Nephron progenitor cell (in vitro differentiated cells): Measurements from ENCODE around the gene CHD9NB.

Source experiments
- DNase-seq: peaks from one replicate; pipeline ENCODE4 v3.0.0; 2021
- H3K27ac Mint-ChIP-seq: 2 replicates; pipeline ENCODE4 v1.8.0; 2021; ENCODE audit warnings: mild to moderate bottlenecking, moderate library complexity, mixed read lengths
- H3K27me3 Mint-ChIP-seq: 2 replicates; pipeline ENCODE4 v1.8.0; 2021; ENCODE audit warnings: mild to moderate bottlenecking, low read depth, mixed read lengths; ENCODE audit not compliant: poor library complexity
- H3K36me3 Mint-ChIP-seq: 2 replicates; pipeline ENCODE4 v1.8.0; 2021; ENCODE audit warnings: low read depth, mixed read lengths
- H3K4me1 Mint-ChIP-seq: 2 replicates; pipeline ENCODE4 v1.8.0; 2021; ENCODE audit warnings: mixed read lengths
- H3K4me3 Mint-ChIP-seq: 2 replicates; pipeline ENCODE4 v1.8.0; 2021; ENCODE audit warnings: mild to moderate bottlenecking, moderate library complexity, mixed read lengths
- H3K9me3 Mint-ChIP-seq: 2 replicates; pipeline ENCODE4 v1.8.0; 2021; ENCODE audit warnings: mild to moderate bottlenecking, moderate library complexity, mixed read lengths
- CTCF ChIP-seq: fragments of 200-600 bp; sonication (generic); IDR thresholded peaks from 2 replicates; pipeline ENCODE4 v1.5.0; 2021; ENCODE audit warnings: antibody characterized with exemption

CHD9NB gene

GRCh38 chr16:53064081-53064578 is 11.4 kb upstream of the CHD9NB start:
- Mint-ChIP-seq H3K27me3 (no peaks in the 10 kb centered on the region), H3K4me1 (peaks cover 32% of the 10 kb centered on the region), H3K36me3 (peaks cover 13% of the 10 kb centered on the region), H3K4me3 (no peak overlapping the region), H3K9me3 (no peaks in the 10 kb centered on the region), H3K27ac (peak overlapping the region; percentile 55)
- no peak for DNase-seq
- no peak for TF ChIP-seq CTCF

- no peak overlapping the region for H3K4me3 Mint-ChIP-seq
- H3K4me1 Mint-ChIP-seq = peaks cover 49% of the 10 kb centered on the region
- no peak overlapping the region for H3K27ac Mint-ChIP-seq
- no peak for TF ChIP-seq CTCF
- H3K36me3 Mint-ChIP-seq = peaks cover 4% of the 10 kb centered on the region
- no peaks in the 10 kb centered on the region for H3K9me3 Mint-ChIP-seq
- no peak for DNase-seq
- no peaks in the 10 kb centered on the region for H3K27me3 Mint-ChIP-seq
Observed at GRCh38 chr16:53061701-53062159, 9.0 kb upstream of the CHD9NB start.

GRCh38 chr16:53061256-53061655 is 8.6 kb upstream of the CHD9NB start:
- no peak for DNase-seq
- Mint-ChIP-seq H3K9me3 (no peaks in the 10 kb centered on the region), H3K27me3 (no peaks in the 10 kb centered on the region)

GRCh38 chr16:53059672-53060071 is 7.0 kb upstream of the CHD9NB start:
- H3K27me3 Mint-ChIP-seq = no peaks in the 10 kb centered on the region
- H3K9me3 Mint-ChIP-seq = no peaks in the 10 kb centered on the region
- no peak for DNase-seq
- no peak for TF ChIP-seq CTCF
- peaks cover 47% of the 10 kb centered on the region for H3K4me1 Mint-ChIP-seq
- no peaks in the 10 kb centered on the region for H3K36me3 Mint-ChIP-seq
- H3K27ac Mint-ChIP-seq = no peak overlapping the region
- H3K4me3 Mint-ChIP-seq = no peak overlapping the region

More at GRCh38 chr16:53061256-53061655, 8.6 kb upstream of the CHD9NB start:
- Mint-ChIP-seq H3K4me1 (peaks cover 52% of the 10 kb centered on the region), H3K27ac (peak overlapping the region; percentile 9), H3K4me3 (no peak overlapping the region), H3K36me3 (peaks cover 4% of the 10 kb centered on the region)
- TF ChIP-seq CTCF = no peak

GRCh38 chr16:53058882-53059281 is 6.2 kb upstream of the CHD9NB start:
- no peak for TF ChIP-seq CTCF
- peaks cover 41% of the 10 kb centered on the region for H3K4me1 Mint-ChIP-seq
- peaks cover 5% of the 10 kb centered on the region for H3K27me3 Mint-ChIP-seq
- no peaks in the 10 kb centered on the region for H3K9me3 Mint-ChIP-seq
- H3K36me3 Mint-ChIP-seq = no peaks in the 10 kb centered on the region
- no peak for DNase-seq
- no peak overlapping the region for H3K4me3 Mint-ChIP-seq
- H3K27ac Mint-ChIP-seq = peak overlapping the region; percentile 89

- TF ChIP-seq CTCF = no peak
Observed at GRCh38 chr16:53058441-53058840, 5.7 kb upstream of the CHD9NB start.

More at GRCh38 chr16:53058441-53058840, 5.7 kb upstream of the CHD9NB start:
- peak overlapping the region; percentile 90 for H3K27ac Mint-ChIP-seq
- H3K36me3 Mint-ChIP-seq = no peaks in the 10 kb centered on the region
- no peaks in the 10 kb centered on the region for H3K9me3 Mint-ChIP-seq
- H3K4me1 Mint-ChIP-seq = peaks cover 41% of the 10 kb centered on the region
- DNase-seq = no peak
- H3K4me3 Mint-ChIP-seq = no peak overlapping the region
- peaks cover 5% of the 10 kb centered on the region for H3K27me3 Mint-ChIP-seq
